Measurements from ENCODE around the gene KCNJ14. TPM values are rescaled to one million over a fixed set of nuclear protein-coding genes. Genes with fewer than 3 reads are reported as not detected.

KCNJ14 gene
- 3.6 and 3.9 TPM in 2 replicates for total RNA-seq (2022)
- Bru-seq, nascent RNA = percentile 66 among the genes with signal in this experiment
- BruChase-seq, experiment 1, labeled RNA remaining after a 2-hour chase = percentile 86 among the genes with signal in this experiment
- percentile 91 among the genes with signal in this experiment for BruChase-seq, experiment 2, labeled RNA remaining after a 6-hour chase
- long read RNA-seq, partial matches to known transcripts = 2 of 7 reads
- long read RNA-seq, other reads (novel, unspliced or antisense) = 5 of 7 reads

DNA sequence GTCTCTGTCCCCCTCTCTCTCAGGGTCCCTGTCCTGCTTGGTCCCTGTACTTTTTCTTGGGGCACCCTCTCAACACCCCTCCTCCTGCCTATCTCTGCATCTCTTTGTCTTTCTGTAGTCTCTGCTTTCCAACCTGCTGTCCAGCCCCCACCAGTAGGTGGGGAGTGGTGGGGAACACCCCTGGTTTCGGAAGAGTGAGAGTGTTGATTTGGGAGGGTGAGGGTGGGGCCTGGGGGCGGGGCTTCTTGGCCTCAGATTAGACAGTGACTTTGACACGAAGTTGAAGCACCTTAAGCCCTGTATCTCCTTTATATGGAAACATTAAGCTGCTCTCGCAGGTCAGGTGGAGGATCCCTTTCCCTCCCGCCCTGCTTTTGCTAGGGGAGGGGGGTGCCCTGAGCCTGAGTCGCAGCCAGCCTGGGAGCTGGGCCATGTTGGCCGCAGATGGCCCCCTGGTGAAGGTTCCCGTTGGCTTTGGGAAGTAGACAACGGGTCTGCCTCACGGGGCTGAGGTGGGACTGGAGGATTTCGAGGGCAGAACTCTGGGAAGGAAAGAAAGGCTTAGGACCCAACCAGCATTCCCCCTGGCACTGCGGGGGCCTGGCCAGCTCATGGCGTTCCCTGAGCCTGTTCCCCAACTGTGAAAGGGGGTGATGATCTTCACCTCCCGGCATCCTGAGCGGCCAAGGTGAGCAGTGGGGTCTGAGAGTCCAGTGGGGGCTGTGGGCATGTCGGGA lies at the start of gene KCNJ14:
KCNJ14 (plus strand) TSS at position 404 of the 737 bp plus-strand sequence. CDS start 6,151 bp downstream, outside the sequence.
- CTCF ChIA-PET = no interaction called here
- no peaks in the 10 kb centered on the region for H3K27me3 ChIP-seq (replicated peaks; ENCODE audit: control insufficient read depth, insufficient read depth, low read length)
- H3K4me3 ChIP-seq (ENCODE audit: low read depth, low read length) = no peak within 1 kb of the TSS
- intact Hi-C loops (cut with micrococcal nuclease; ENCODE audit: unreplicated experiment) = no loop called here
- peaks cover 90% of the 10 kb centered on the region for H3K36me3 Mint-ChIP-seq (ENCODE audit: insufficient read depth, unreplicated experiment)
- no peak for TF ChIP-seq CTCF (IDR thresholded peaks at IDR 0.05; ENCODE audit: insufficient read depth in 1 of 2, low read depth in 1 of 2, low read length in 1 of 2, severe bottlenecking in 1 of 2, unreplicated experiment in 1 of 2)
- BruUV-seq (replicated peaks) = no TSS peak
- no peak within 1 kb of the TSS for H3K27ac Mint-ChIP-seq (ENCODE audit: unreplicated experiment)
- no peaks in the 10 kb centered on the region for H3K9me3 ChIP-seq
- no peak for DNase-seq
- no peak within 1 kb of the TSS for H3K4me3 Mint-ChIP-seq (ENCODE audit: unreplicated experiment)
- H3K9me3 Mint-ChIP-seq (ENCODE audit: unreplicated experiment) = no peaks in the 10 kb centered on the region
- POLR2A ChIA-PET = no interaction called here
- H3K27me3 Mint-ChIP-seq (ENCODE audit: insufficient read depth, unreplicated experiment) = no peaks in the 10 kb centered on the region
- no peaks in the 10 kb centered on the region; the same call in 1 of the 2 replicates for H3K36me3 ChIP-seq (ENCODE audit: control insufficient read depth, insufficient read depth, low read length)
- no peaks in the 10 kb centered on the region for H3K4me1 ChIP-seq
- H3K4me1 Mint-ChIP-seq (ENCODE audit: low read depth, unreplicated experiment) = no peaks in the 10 kb centered on the region

- H3K9me3 Mint-ChIP-seq (ENCODE audit: unreplicated experiment) = no peaks in the 10 kb centered on the region
- TF ChIP-seq CTCF (IDR thresholded peaks at IDR 0.05; ENCODE audit: insufficient read depth in 1 of 2, low read depth in 1 of 2, low read length in 1 of 2, severe bottlenecking in 1 of 2, unreplicated experiment in 1 of 2) = no peak
- H3K36me3 Mint-ChIP-seq (ENCODE audit: insufficient read depth, unreplicated experiment) = peaks cover 11% of the 10 kb centered on the region
- peaks cover 17% of the 10 kb centered on the region for H3K4me1 Mint-ChIP-seq (ENCODE audit: low read depth, unreplicated experiment)
- H3K36me3 ChIP-seq (ENCODE audit: control insufficient read depth, insufficient read depth, low read length) = no peaks in the 10 kb centered on the region
- CTCF ChIA-PET = interaction anchor here (2.8 kb wide), 1 partner anchor 15 kb away, joined by 10 read pairs; the partner anchor contains the start of gene KDELR1
- H3K4me1 ChIP-seq = peaks cover 8% of the 10 kb centered on the region; the same call in 1 of the 2 replicates
- peak overlapping the region; percentile 84 for H3K27ac Mint-ChIP-seq (ENCODE audit: unreplicated experiment)
- intact Hi-C loops (cut with micrococcal nuclease; ENCODE audit: unreplicated experiment) = no loop called here
- no peaks in the 10 kb centered on the region for H3K27me3 Mint-ChIP-seq (ENCODE audit: insufficient read depth, unreplicated experiment)
- no TSS peak for BruUV-seq (replicated peaks)
- H3K9me3 ChIP-seq = no peaks in the 10 kb centered on the region
- H3K4me3 ChIP-seq (ENCODE audit: low read depth, low read length) = no peak overlapping the region
- no peaks in the 10 kb centered on the region for H3K27me3 ChIP-seq (replicated peaks; ENCODE audit: control insufficient read depth, insufficient read depth, low read length)
- POLR2A ChIA-PET = interaction anchor here (0.6 kb wide), 1 partner anchor 87 kb away, joined by 3 read pairs; no protein-coding TSS in a partner anchor
- no peak overlapping the region for H3K4me3 Mint-ChIP-seq (ENCODE audit: unreplicated experiment)
- DNase-seq = peak; percentile 47 to 58
Measured at GRCh38 chr19:48405850-48406249, 49.5 kb upstream of the KCNJ14 start.

- Histone ChIP-seq H3K9me3 (no peaks in the 10 kb centered on the region), H3K36me3 (ENCODE audit: control insufficient read depth, insufficient read depth, low read length) (no peaks in the 10 kb centered on the region), H3K4me3 (ENCODE audit: low read depth, low read length) (no peak overlapping the region), H3K4me1 (no peaks in the 10 kb centered on the region), H3K27me3 (replicated peaks; ENCODE audit: control insufficient read depth, insufficient read depth, low read length) (no peaks in the 10 kb centered on the region; the same call in 1 of the 2 replicates)
- BruUV-seq (replicated peaks) = no TSS peak
- DNase-seq = peak in 1 of 2 experiments; percentile 37
- H3K4me1 Mint-ChIP-seq (ENCODE audit: low read depth, unreplicated experiment) = peaks cover 6% of the 10 kb centered on the region
- ChIA-PET POLR2A (no interaction called here), CTCF (interaction anchor here (0.6 to 0.7 kb wide), 4 partner anchors 23 to 88 kb away, joined by 3 to 7 read pairs (median 3); partner anchors contain the start of gene KDELR1)
- H3K9me3 Mint-ChIP-seq (ENCODE audit: unreplicated experiment) = no peaks in the 10 kb centered on the region
- no peak overlapping the region for H3K4me3 Mint-ChIP-seq (ENCODE audit: unreplicated experiment)
- no peaks in the 10 kb centered on the region for H3K27me3 Mint-ChIP-seq (ENCODE audit: insufficient read depth, unreplicated experiment)
- TF ChIP-seq CTCF (IDR thresholded peaks at IDR 0.05; ENCODE audit: insufficient read depth in 1 of 2, low read depth in 1 of 2, low read length in 1 of 2, severe bottlenecking in 1 of 2, unreplicated experiment in 1 of 2) = no peak
- intact Hi-C loops (cut with micrococcal nuclease; ENCODE audit: unreplicated experiment) = loop anchor here (2.0 kb wide), 1 partner anchor 15 kb away; no protein-coding TSS in a partner anchor
- no peak overlapping the region for H3K27ac Mint-ChIP-seq (ENCODE audit: unreplicated experiment)
- H3K36me3 Mint-ChIP-seq (ENCODE audit: insufficient read depth, unreplicated experiment) = peaks cover 12% of the 10 kb centered on the region
Measured at GRCh38 chr19:48413879-48414587, 41.3 kb upstream of the KCNJ14 start.
